HepG2 (cell line): Measurements from ENCODE around the gene BCAR3. TPM values are rescaled to one million over a fixed set of nuclear protein-coding genes. Genes with fewer than 3 reads are reported as not detected.

Source experiments
- ATAC-seq: fragments of 200-7000 bp; cut with Tn5 transposase; 3 replicates; pipeline ENCODE4 v1.9.1; 2020; ENCODE audit warnings: mild to moderate bottlenecking, moderate library complexity
- BruUV-seq: library from RNA; stranded (reverse); fragments of 400-500 nt; replicated peaks from 2 replicates; lab custom pipeline; 2021; lab: Mats Ljungman, UMichigan
- CTCF ChIA-PET: fragments of 300-600 bp; formaldehyde crosslinking; extraction: SDS; loops from one replicate; lab custom pipeline; 2021; ENCODE audit warnings: low total read pairs, inconsistent platforms, low intra/inter-chr PET ratio; lab: Yijun Ruan, JAX
- POLR2A ChIA-PET: fragments of 350-600 bp; sonication (Branson Sonifier 250); formaldehyde crosslinking; loops from one replicate; lab custom pipeline; 2020; ENCODE audit warnings: antibody characterized with exemption, inconsistent platforms; lab: Yijun Ruan, JAX
- DNase-seq: peaks from one replicate; pipeline ENCODE4 v3.0.0-alpha.2; 2015; ENCODE audit warnings: low spot score
- FAIRE-seq: peaks from 3 replicates; lab custom pipeline; 2011; peaks lifted over from hg19 to GRCh38; lab: Jason Lieb, UNC
- H2AFZ ChIP-seq: one replicate; pipeline ENCODE4 v1.6.1; 2011; ENCODE audit warnings: low read length, inconsistent platforms
- H3K27ac ChIP-seq: fragments of 300-600 bp; 3 replicates; pipeline ENCODE4 v1.8.0; 2011; ENCODE audit warnings: mixed run types, mild to moderate bottlenecking, mixed read lengths, low read length, inconsistent platforms; ENCODE audit not compliant: insufficient read depth; ENCODE audit errors: extremely low read length
- H3K27me3 ChIP-seq, 2 experiments: fragments of 200-600 bp in 1 of 2; 2 replicates in 1 of 2; 3 replicates in 1 of 2; pipeline versions ENCODE4 v1.6.0 to v1.8.0; 2011; ENCODE audit warnings: low read length in 2 of 2, mild to moderate bottlenecking in 2 of 2, moderate library complexity in 2 of 2, inconsistent platforms in 1 of 2; ENCODE audit not compliant: insufficient read depth in 2 of 2, control insufficient read depth in 1 of 2
- H3K36me3 ChIP-seq, 2 experiments: fragments of 200-600 bp in 1 of 2; replicated peaks in 1 of 2; 2 replicates in 1 of 2; 3 replicates in 1 of 2; pipeline versions ENCODE4 v1.5.1 to v1.8.0; 2011; ENCODE audit warnings: low read length in 2 of 2, inconsistent platforms in 1 of 2; ENCODE audit not compliant: insufficient read depth in 2 of 2, control insufficient read depth in 1 of 2
- H3K4me1 ChIP-seq: 2 replicates; pipeline ENCODE4 v1.5.1; 2012; ENCODE audit warnings: low read length, inconsistent platforms; ENCODE audit not compliant: insufficient read depth
- H3K4me2 ChIP-seq: 2 replicates; pipeline ENCODE4 v1.6.0; 2011; ENCODE audit warnings: low read depth, low read length, inconsistent platforms
- H3K4me3 ChIP-seq, 3 experiments: fragments of 200-600 bp in 1 of 3; sonication (generic), shearing (Covaris generic) in 1 of 3; replicated peaks in 1 of 3; 2 replicates each; pipeline ENCODE4 v1.5.1; 2011 to 2016; ENCODE audit warnings: low read length in 3 of 3, inconsistent platforms in 2 of 3, low read depth in 2 of 3, mild to moderate bottlenecking in 2 of 3, control low read depth in 1 of 3, mixed read lengths in 1 of 3; ENCODE audit not compliant: insufficient read depth in 1 of 3
- H3K79me2 ChIP-seq: one replicate; pipeline ENCODE4 v1.6.1; 2011; ENCODE audit warnings: low read length, inconsistent platforms; ENCODE audit not compliant: insufficient read depth
- H3K9ac ChIP-seq: 2 replicates; pipeline ENCODE4 v1.6.0; 2011; ENCODE audit warnings: mild to moderate bottlenecking, low read depth, low read length, inconsistent platforms; ENCODE audit not compliant: insufficient read depth
- H3K9me3 ChIP-seq: 2 replicates; pipeline ENCODE4 v1.5.1; 2012; ENCODE audit warnings: mild to moderate bottlenecking, low read length
- H4K20me1 ChIP-seq: 2 replicates; pipeline ENCODE4 v1.6.0; 2011; ENCODE audit warnings: inconsistent platforms, mild to moderate bottlenecking, low read length, moderate library complexity; ENCODE audit not compliant: insufficient read depth
- ARNT2 ChIP-seq: sonication (generic); formaldehyde crosslinking; IDR thresholded peaks from 2 replicates; pipeline ENCODE4 v1.8.0; 2022; ENCODE audit warnings: mild to moderate bottlenecking, low read depth, missing genetic modification reagents, moderate library complexity
- ELF4 ChIP-seq: sonication (generic); formaldehyde crosslinking; IDR thresholded peaks from 2 replicates; pipeline ENCODE4 v1.5.0; 2020; ENCODE audit warnings: missing genetic modification reagents, mild to moderate bottlenecking, moderate library complexity, borderline replicate concordance
- ERF ChIP-seq: IDR thresholded peaks from 2 replicates; pipeline ENCODE4 v1.6.1; 2018; ENCODE audit warnings: missing biosample characterization, missing genetic modification reagents
- HDAC1 ChIP-seq: sonication (generic); formaldehyde crosslinking; IDR thresholded peaks from 2 replicates; pipeline ENCODE4 v1.5.1; 2020; ENCODE audit warnings: mild to moderate bottlenecking, missing genetic modification reagents
- KDM1A ChIP-seq: IDR thresholded peaks from 2 replicates; pipeline ENCODE4 v1.6.1; 2016; ENCODE audit warnings: missing compliant biosample characterization
- KDM2A ChIP-seq: sonication (generic); formaldehyde crosslinking; IDR thresholded peaks from 2 replicates; pipeline ENCODE4 v1.4.0; 2020; ENCODE audit warnings: low read depth, missing genetic modification reagents, borderline replicate concordance
- MEIS2 ChIP-seq: sonication (generic); formaldehyde crosslinking; IDR thresholded peaks from 2 replicates; pipeline ENCODE4 v1.9.0; 2021; ENCODE audit warnings: mild to moderate bottlenecking, missing genetic modification reagents
- NBN ChIP-seq: fragments of 450-650 bp; conservative IDR thresholded peaks from 2 replicates; pipeline ENCODE4 v1.6.1; 2017
- POLR2A ChIP-seq, 2 experiments: IDR thresholded peaks; 2 replicates each; pipeline ENCODE4 v1.6.1; 2011; ENCODE audit warnings: low read depth in 2 of 2, low read length in 2 of 2, mild to moderate bottlenecking in 1 of 2, moderate library complexity in 1 of 2; ENCODE audit not compliant: insufficient read depth in 1 of 2
- RCOR2 ChIP-seq: IDR thresholded peaks from 2 replicates; pipeline ENCODE4 v1.6.1; 2016; ENCODE audit warnings: missing biosample characterization, missing genetic modification reagents
- SOX6 ChIP-seq, 2 experiments: fragments of 450-650 bp in 1 of 2; sonication (generic) in 1 of 2; formaldehyde crosslinking in 1 of 2; IDR thresholded peaks; 2 replicates each; pipeline versions ENCODE4 v1.4.0 to v1.6.1; 2017 to 2020; ENCODE audit warnings: antibody characterized with exemption in 1 of 2, mild to moderate bottlenecking in 1 of 2, missing genetic modification reagents in 1 of 2
- ZBTB7B ChIP-seq: sonication (generic); formaldehyde crosslinking; IDR thresholded peaks from 2 replicates; pipeline ENCODE4 v1.4.0; 2020; ENCODE audit warnings: missing genetic modification reagents
- ZMYM2 ChIP-seq: sonication (generic); formaldehyde crosslinking; IDR thresholded peaks from 2 replicates; pipeline ENCODE4 v1.8.0; 2022; ENCODE audit warnings: mild to moderate bottlenecking, missing genetic modification reagents
- ZNF644 ChIP-seq: IDR thresholded peaks from 2 replicates; pipeline ENCODE4 v1.6.1; 2016; ENCODE audit warnings: low read depth
- WGBS: methylation state at CpG from one replicate; pipeline ENCODE4 v1.1.6; 2017; ENCODE audit warnings: low lambda C conversion rate; 5-methylcytosine and 5-hydroxymethylcytosine counted together
- in situ Hi-C: cut with HindIII; loops from 2 replicates; pipeline ENCODE4 v1.10.0; 2017; ENCODE audit warnings: low pct_unique_long_range_greater_than_20kb; ENCODE audit not compliant: extremely low pct_ligation_motif_present
- intact Hi-C: fragments of 100-400 bp; cut with micrococcal nuclease; formaldehyde crosslinking; loops from one replicate; pipeline ENCODE4 v1.10.0; 2022; ENCODE audit not compliant: unreplicated experiment
- polyA plus RNA-seq, 8 experiments: library from polyadenylated mRNA; depleted of rRNA in 3 of 8; stranded (reverse) in 7 of 8; unstranded in 1 of 8; fragments of >200 nt; fragmentation: Illumina TruSeq in 4 of 8; extraction: Trizol in 4 of 8; gene quantifications; 2 replicates each; pipeline versions ENCODE4 v1.2.1 to v1.2.3, GENCODE V29; 2011 to 2016; ENCODE audit warnings: low read depth in 4 of 8, missing spikeins in 1 of 8, mixed read lengths in 1 of 8; ENCODE audit not compliant: insufficient read depth in 1 of 8
- total RNA-seq, 5 experiments: library from RNA; depleted of rRNA; stranded (reverse); fragments of >200 nt; fragmentation: Illumina TruSeq; extraction: Trizol; gene quantifications; 2 replicates each; pipeline ENCODE4 v1.2.3, GENCODE V29; 2016; ENCODE audit warnings: low read depth in 1 of 5
- TF ChIP-seq, protein P1 (sequence below): sonication (generic); formaldehyde crosslinking; IDR thresholded peaks from 2 replicates; pipeline ENCODE4 v1.4.0; 2020; ENCODE audit warnings: missing genetic modification reagents
- TF ChIP-seq, protein P2 (sequence below): sonication (generic); formaldehyde crosslinking; IDR thresholded peaks from 2 replicates; pipeline ENCODE4 v1.4.0; 2020; ENCODE audit warnings: mild to moderate bottlenecking, missing genetic modification reagents, borderline replicate concordance
- TF ChIP-seq, protein P3 (sequence below), 2 experiments: sonication (generic) in 1 of 2; formaldehyde crosslinking in 1 of 2; IDR thresholded peaks; 2 replicates each; pipeline versions ENCODE4 v1.4.0 to v1.6.1; 2016 to 2020; ENCODE audit warnings: borderline replicate concordance in 1 of 2, low read depth in 1 of 2, mild to moderate bottlenecking in 1 of 2, missing genetic modification reagents in 1 of 2

BCAR3 gene
- total and polyA plus RNA-seq, 2 of the 13 experiments (the other 11 are each of a cell fraction or from before 2014, with no cell fraction given), result 3.6 to 4.8 TPM

DNA sequence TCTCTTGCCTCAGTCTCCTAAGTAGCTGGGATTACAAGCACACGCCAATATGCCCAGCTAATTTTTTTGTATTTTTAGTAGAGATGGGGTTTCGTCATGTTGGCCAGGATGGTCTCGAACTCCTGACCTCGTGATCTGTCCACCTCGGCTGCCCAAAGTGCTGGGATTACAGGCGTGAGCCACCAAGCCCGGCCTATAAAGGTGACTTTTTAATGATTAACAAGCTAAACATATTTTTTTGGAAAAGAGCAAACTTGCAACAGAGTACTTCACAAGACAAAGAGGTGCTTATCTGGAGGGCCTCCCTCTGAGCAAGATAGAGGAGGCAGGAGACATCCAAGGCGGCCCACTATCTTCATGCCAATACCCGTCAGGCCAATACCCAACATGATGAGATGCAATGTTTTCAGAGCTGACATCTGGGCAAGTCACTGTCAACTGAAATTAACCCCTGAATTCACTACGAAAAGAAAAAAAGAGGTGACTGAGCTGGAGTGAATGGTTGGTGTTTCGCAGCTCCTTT is 10.5 kb downstream of the BCAR3 start:
- Histone ChIP-seq H3K4me3 (no peak overlapping the region), H3K9me3 (no peaks in the 10 kb centered on the region), H3K4me1 (peaks cover 72% of the 10 kb centered on the region), H3K4me2 (peak overlapping the region; percentile 24), H3K27ac (peak overlapping the region; percentile 50), H3K79me2 (peaks cover 6% of the 10 kb centered on the region), H3K36me3 (peaks cover 1 to 14% of the 10 kb centered on the region in 2 experiments; a peak in 2 of 5 replicates), H3K27me3 (no peaks in the 10 kb centered on the region), H4K20me1 (no peaks in the 10 kb centered on the region), H2AFZ (no peak overlapping the region), H3K9ac (no peak overlapping the region)
- 41% methylated on average over 11 of the region's 11 CpGs for WGBS
- peak; percentile 70 for DNase-seq
- POLR2A ChIA-PET, result interaction anchor here (0.8 to 2.8 kb wide), 4 partner anchors 10 to 223 kb away, joined by 3 to 15 read pairs (median 7); partner anchors contain the start of genes BCAR3 and FNBP1L
- CTCF ChIA-PET, result no interaction called here
- peak; percentile 79 for ATAC-seq
- peak; percentile 79 for FAIRE-seq
- in situ Hi-C loops, result no loop called here
- intact Hi-C loops, result no loop called here
- BruUV-seq, result no TSS peak
- TF ChIP-seq ZMYM2 (CRISPR knock-in tag) (peak; percentile 96), POLR2A (IDR thresholded peaks at IDR 0.05; ENCODE audit: insufficient read depth in 1 of 2, low read depth in 2 of 2, low read length in 2 of 2) (no peak), RCOR2 (peak; percentile 75), ELF4 (CRISPR knock-in tag) (no peak), NBN (no peak), ERF (CRISPR knock-in tag) (no peak), MEIS2 (CRISPR knock-in tag) (no peak), KDM2A (CRISPR knock-in tag) (no peak), ZBTB7B (0 out of 2 replicates have a peak, but pooled peaks have one; percentile 37), KDM1A (CRISPR knock-in tag) (peak; percentile 61; the same call in 1 of the 2 replicates), SOX6 (IDR thresholded peaks at IDR 0.05) (no peak), SOX6 (CRISPR knock-in tag; IDR thresholded peaks at IDR 0.05) (peak; percentile 63), ZNF644 (CRISPR knock-in tag) (0 out of 2 replicates have a peak, but pooled peaks have one; percentile 40), HDAC1 (CRISPR knock-in tag) (0 out of 2 replicates have a peak, but pooled peaks have one; percentile 16), ARNT2 (CRISPR knock-in tag) (no peak)
- TF ChIP-seq, protein P1, sequence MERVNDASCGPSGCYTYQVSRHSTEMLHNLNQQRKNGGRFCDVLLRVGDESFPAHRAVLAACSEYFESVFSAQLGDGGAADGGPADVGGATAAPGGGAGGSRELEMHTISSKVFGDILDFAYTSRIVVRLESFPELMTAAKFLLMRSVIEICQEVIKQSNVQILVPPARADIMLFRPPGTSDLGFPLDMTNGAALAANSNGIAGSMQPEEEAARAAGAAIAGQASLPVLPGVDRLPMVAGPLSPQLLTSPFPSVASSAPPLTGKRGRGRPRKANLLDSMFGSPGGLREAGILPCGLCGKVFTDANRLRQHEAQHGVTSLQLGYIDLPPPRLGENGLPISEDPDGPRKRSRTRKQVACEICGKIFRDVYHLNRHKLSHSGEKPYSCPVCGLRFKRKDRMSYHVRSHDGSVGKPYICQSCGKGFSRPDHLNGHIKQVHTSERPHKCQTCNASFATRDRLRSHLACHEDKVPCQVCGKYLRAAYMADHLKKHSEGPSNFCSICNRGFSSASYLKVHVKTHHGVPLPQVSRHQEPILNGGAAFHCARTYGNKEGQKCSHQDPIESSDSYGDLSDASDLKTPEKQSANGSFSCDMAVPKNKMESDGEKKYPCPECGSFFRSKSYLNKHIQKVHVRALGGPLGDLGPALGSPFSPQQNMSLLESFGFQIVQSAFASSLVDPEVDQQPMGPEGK, result 0 out of 2 replicates have a peak, but pooled peaks have one; percentile 19
- TF ChIP-seq, protein P2, sequence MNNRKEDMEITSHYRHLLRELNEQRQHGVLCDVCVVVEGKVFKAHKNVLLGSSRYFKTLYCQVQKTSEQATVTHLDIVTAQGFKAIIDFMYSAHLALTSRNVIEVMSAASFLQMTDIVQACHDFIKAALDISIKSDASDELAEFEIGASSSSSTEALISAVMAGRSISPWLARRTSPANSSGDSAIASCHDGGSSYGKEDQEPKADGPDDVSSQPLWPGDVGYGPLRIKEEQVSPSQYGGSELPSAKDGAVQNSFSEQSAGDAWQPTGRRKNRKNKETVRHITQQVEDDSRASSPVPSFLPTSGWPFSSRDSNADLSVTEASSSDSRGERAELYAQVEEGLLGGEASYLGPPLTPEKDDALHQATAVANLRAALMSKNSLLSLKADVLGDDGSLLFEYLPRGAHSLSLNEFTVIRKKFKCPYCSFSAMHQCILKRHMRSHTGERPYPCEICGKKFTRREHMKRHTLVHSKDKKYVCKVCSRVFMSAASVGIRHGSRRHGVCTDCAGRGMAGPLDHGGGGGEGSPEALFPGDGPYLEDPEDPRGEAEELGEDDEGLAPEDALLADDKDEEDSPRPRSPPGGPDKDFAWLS (CRISPR knock-in tag), result no peak
- TF ChIP-seq, protein P3, sequence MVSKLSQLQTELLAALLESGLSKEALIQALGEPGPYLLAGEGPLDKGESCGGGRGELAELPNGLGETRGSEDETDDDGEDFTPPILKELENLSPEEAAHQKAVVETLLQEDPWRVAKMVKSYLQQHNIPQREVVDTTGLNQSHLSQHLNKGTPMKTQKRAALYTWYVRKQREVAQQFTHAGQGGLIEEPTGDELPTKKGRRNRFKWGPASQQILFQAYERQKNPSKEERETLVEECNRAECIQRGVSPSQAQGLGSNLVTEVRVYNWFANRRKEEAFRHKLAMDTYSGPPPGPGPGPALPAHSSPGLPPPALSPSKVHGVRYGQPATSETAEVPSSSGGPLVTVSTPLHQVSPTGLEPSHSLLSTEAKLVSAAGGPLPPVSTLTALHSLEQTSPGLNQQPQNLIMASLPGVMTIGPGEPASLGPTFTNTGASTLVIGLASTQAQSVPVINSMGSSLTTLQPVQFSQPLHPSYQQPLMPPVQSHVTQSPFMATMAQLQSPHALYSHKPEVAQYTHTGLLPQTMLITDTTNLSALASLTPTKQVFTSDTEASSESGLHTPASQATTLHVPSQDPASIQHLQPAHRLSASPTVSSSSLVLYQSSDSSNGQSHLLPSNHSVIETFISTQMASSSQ (IDR thresholded peaks at IDR 0.05; ENCODE audit: low read depth), result peak; percentile 78
- TF ChIP-seq, protein P3 (CRISPR knock-in tag; IDR thresholded peaks at IDR 0.05; ENCODE audit: borderline replicate concordance), result peak; percentile 84; the same call in 1 of the 2 replicates
